Activated gamma-delta T cell treated with anti-CD3 and anti-CD28 coated beads, Interleukin-2, amount 50 U/mL, for 16 hours (primary cell): ENCODE measurements around the gene PCNP.
"Not testable (repeated sequence)": the region's sequence is repeated elsewhere in the genome, so short reads cannot be mapped to it uniquely, and the experiment has no call there.

Source experiments
- DNase-seq: peaks from one replicate; pipeline ENCODE4 v3.0.0-alpha.2; 2020; ENCODE audit warnings: low read depth

Gene PCNP

GRCh38 chr3:101567528-101568317, 6.3 kb upstream of the PCNP start:
- DNase-seq, result no peak

GRCh38 chr3:101571028-101571895, 2.7 kb upstream of the PCNP start:
- no peak for DNase-seq

GRCh38 chr3:101574388-101575112, 570 bp downstream of the PCNP start:
- DNase-seq, result no peak

DNA sequence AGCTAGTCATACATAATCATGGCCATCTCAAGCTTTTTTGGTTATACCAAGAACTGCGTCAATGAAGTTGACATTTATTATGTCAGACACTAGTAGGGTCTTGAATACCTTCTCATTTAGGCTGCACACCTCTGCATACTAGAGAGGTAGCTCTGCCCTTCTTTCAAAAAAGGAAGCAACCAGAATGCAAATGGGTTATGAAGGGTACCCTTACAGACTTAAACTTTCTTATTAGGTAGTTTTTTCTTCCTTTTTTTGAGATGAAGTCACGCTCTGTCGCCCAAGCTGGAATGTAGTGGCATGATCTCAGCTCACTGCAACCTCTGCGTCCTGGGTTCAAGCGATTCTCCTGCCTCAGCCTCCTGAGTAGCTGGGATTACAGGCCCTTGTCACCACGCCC, 3.3 kb downstream of the PCNP start:
- DNase-seq, result no peak

DNA sequence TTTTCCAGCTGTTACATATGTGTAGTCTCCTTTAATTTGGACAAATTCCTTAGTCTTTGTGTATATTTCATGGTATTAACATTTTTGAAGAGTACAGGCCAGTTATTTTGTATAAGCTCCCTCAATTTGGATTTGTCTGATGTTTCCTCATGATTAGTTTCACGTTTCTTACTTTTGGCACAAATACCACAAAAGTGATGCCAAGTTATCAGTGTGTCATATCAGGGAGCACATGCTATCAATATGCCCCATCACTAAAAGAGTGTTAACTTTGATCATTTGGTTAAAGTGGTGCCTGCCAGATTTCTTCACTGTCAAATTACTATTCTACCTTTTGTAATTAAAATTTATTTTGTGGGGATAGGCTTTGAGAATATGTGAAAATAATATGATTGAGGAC, 14.6 kb downstream of the PCNP start:
- DNase-seq, result no peak

DNA sequence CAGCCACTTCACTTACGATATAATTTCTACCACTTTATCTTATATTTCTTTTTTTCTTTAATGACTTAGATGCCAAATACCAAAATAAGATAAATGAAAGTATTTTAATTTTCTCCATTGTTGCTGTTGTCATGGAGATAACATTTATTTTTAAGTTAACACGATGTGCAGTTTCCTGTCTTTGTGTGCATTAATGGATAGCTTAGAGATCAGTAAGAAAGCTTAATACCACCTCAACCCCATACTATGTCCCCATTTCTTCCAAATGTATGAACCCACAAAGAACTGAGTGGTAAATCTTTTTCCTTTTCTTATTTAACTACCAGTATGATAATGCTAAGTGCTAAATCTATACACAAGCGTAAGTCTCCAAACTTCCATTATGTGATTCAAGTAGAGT, 17.1 kb downstream of the PCNP start:
- DNase-seq, result no peak

DNA sequence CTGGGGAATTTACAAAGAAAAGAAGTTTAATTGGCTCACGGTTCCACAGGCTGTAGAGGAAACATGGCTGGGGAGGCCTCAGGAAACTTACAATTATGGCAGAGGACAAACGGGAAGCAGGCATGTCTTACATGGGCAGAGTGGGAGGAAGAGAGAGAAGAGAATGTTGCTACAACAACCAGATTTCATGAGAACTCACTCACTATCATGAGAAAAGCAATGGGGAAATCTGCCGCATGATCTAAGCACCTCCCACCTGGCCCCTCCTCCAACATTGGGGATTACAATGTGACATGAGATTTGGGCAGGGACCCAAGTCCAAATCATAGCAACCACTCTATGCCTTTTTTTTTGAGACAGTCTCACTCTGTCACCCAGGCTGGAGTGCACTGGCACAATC, 28.8 kb downstream of the PCNP start:
- no peak for DNase-seq

- no peak for DNase-seq
These were observed 29.2 kb downstream of the PCNP start for GRCh38 chr3:101603184-101603583.

- not testable (repeated sequence) for DNase-seq
These were observed 31.4 kb downstream of the PCNP start for GRCh38 chr3:101605398-101605797.

DNA sequence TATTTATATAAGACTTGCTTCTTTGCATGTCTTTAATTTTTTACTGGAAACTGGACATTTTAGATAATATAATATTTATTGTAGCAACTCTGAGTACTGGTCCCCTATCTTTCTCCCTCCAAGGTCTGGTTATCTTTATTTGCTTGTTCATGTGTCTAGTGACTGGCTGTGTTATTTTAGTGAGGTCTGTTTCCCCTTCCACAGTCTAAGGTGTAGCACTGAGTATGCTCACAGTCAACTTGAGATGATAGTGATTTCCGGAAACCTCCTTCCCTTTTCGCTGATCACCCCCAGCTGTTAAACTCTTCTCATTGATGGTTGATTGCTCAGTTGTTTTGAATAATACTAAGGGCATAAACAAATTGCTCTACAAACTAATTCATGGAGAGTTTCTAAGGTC, 37.0 kb downstream of the PCNP start:
- no peak for DNase-seq

DNA sequence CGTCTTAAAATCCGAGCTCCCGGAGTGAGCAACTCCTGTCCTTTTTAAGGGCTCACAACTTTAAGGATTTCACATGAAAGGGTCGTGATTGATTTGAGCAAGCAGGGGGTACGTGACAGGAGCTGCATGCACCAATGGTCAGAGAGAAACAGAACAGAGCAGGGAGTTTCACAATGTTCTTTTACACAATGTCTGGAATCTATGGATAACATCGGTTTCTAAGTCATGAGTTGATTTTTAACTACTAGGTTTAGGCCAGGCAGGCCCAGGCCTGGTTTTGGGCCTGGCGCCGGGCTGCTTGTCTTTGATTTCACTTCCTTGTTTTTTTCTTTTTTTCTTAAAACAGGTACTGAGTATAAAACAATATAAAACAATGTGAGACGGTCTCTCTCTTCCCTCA, 39.0 kb downstream of the PCNP start:
- not testable (repeated sequence) for DNase-seq

- DNase-seq, result no peak
These were observed 41.5 kb downstream of the PCNP start for GRCh38 chr3:101615525-101615924.

DNA sequence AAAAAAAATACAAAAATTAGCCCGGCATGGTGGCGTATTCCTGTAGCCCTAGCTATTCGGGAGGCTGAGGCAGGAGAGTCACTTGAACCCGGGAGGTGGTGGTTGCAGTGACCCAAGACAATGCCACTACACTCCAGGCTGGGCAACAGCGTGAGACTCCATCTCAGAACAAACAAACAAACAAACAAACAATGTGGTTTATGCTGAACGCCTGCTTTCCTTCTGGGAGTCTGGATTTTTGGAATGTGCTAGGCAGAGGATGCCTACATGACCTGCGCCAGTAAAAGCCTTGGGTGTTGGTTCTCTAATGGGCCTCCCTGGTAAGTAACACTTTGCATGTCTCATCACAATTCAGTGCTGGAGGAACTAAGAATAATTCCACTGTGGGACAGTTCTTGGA, 43.5 kb downstream of the PCNP start:
- DNase-seq, result no peak

DNA sequence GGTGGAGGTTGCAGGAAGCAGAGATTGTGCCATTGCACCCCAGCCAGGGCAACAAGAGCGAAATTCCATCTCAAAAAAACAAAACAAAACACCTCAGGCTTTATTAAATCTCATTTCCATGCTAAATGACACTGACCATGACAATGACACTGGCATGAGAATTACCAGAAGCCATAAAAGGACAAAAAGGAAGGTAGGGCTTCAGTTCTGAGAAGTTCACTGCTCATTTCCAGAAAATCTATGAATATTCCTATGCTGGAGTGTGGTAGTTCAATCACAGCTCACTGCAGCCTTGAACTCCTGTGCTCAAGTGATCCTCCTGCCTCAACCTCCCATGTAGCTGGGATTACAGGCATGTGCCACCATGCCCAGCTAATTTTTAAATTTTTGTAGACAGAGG, 44.7 kb downstream of the PCNP start:
- no peak for DNase-seq

GRCh38 chr3:101619734-101620133, 45.8 kb downstream of the PCNP start:
- DNase-seq, result no peak

DNA sequence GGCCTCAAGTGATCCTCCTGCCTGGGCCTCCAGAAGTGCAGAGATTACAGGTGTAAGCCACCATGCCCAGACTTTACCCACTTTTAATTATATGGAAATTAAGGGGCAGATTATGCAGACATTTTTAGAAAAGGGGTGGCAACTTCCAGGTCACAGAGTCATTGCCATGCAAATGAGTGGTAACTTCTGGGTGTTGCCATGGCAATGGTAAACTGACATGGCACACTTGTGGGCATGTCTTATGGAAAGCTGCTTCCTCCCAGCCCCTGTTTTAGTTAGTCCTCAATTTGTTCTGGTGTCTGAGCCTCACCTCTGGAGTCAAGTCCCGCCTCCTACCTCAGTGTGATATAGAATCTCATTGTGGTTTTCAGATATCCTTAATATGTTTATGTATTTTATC, 49.7 kb downstream of the PCNP start:
- DNase-seq, result no peak

DNA sequence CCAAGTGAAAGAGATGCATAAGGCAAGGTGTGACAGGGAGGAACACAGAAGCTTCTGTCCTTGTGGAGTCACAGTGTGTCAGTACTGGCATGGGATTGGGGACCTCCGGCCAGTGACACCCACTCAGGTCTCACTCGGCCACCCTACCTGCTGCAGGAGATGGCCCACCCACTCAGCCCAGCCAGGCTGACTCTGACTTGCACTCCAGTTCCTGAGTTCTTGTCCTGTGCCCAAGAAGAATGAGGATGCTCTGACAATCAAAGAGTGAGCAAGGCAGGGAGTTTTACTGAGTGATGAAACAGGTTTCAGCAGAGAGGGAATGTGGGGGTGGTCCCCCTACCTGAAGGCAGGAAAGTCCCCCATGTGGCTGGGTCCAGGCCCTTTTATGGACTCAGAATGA, 50.9 kb downstream of the PCNP start:
- no peak for DNase-seq

DNA sequence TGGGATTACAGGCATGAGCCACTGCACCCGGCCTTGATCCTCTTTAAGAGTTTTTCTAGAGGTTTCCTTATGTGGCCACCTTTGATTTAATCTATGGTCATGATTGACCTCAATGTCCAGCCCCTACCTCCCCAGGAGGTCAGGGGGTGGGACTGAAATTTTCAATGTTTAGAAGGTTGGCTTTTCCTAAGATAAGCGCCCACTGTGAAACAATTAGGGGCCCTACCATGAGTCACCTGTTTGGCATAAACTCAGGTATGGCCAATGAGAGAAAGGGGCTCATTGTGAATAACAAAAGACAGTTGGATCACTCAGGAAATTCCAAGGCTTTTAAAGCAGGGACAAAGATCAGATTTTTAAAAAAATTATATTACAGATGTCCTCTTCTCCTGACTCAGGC, 51.9 kb downstream of the PCNP start:
- DNase-seq, result no peak

DNA sequence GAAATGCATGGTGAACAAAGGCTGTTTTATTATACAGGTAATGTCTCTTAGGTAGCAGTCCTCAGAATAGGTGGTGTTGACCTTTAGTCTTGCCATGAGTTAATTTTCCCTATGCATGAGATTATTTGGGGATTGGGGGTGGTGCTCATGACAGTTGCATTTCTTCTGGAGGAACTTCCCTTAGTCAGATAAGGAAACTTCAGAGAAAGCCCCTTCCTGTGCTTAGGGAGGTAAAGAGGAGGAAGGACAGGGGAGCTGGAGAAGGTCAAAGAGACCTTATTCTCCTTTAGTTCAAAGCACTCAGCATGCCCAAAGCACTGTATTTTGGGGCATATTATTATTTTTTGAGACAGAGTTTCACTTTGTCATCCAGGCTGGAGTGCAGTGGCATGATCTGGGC, 55.2 kb downstream of the PCNP start:
- no peak for DNase-seq

GRCh38 chr3:101631098-101631796, 57.3 kb downstream of the PCNP start:
- no peak for DNase-seq

DNA sequence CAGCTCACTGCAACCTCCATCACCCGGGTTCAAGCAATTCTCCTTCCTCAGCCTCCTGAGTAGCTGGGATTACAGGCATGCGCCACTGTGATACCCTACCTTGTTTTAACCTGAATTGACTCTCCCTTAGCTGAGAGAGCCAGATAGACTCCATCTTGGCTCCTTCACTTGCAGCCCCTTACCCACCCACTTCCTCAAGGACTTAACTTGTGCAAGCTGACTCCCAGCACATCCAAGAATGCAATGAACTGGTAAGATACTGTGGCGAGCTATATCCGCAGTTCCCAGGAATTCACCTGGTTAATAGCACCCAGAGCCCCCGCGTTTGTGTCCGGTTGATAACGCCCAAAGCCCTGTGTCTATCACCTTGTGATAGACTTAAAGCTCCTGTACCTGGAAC, 58.0 kb downstream of the PCNP start:
- not testable (repeated sequence) for DNase-seq

DNA sequence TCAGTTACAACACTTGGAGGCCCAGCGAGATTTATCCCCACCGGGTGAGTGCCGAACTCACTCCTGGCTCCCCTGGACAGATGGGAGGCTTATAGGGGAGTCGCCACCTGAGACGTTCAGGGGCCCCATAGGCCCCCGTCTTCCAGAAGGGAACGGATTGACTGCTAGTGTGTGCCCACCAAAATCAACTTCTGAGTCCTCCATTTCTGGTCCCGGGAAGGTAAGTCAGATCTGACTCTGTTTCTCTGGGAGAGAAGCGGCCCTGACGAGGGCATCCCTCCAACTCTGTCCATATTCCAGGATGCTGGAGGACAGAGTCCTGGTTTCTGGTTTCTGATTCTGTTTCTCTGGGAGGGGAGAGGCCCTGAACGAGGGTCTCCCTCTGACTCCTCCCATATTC, 58.6 kb downstream of the PCNP start:
- DNase-seq, result no peak
